Heart right ventricle (tissue), 16 donors: ENCODE measurements around the gene SOX18. TPM values are rescaled to one million over a fixed set of nuclear protein-coding genes. Genes with fewer than 3 reads are reported as not detected.
A peak's percentile ranks its signal among the peaks of the same experiment; 100 is the strongest.

Experiments used
- ATAC-seq, 8 donors: fragments of 200-7000 bp; cut with Tn5 transposase; one replicate each; pipeline ENCODE4 v1.9.1; 2020; ENCODE audit warnings: mild to moderate bottlenecking in 8 of 8, moderate library complexity in 8 of 8, moderate number of reproducible peaks in 1 of 8
- DNase-seq, 2 donors: peaks; one replicate each; pipeline ENCODE4 v3.0.0-alpha.2; 2020
- H3K27ac ChIP-seq, 10 donors: fragments of 200-600 bp; sonication (generic) in 2 of 10; one replicate each; pipeline versions ENCODE4 v1.5.0 to v1.8.0; 2020 to 2022; ENCODE audit warnings: mild to moderate bottlenecking in 3 of 10
- H3K27me3 ChIP-seq, 7 donors: fragments of 200-600 bp; one replicate each; pipeline ENCODE4 v1.8.0; 2021 to 2022; ENCODE audit warnings: mild to moderate bottlenecking in 2 of 7
- H3K36me3 ChIP-seq, 9 donors: fragments of 200-600 bp; sonication (generic) in 1 of 9; one replicate each; pipeline versions ENCODE4 v1.5.0 to v1.8.0; 2020 to 2022; ENCODE audit warnings: mild to moderate bottlenecking in 2 of 9
- H3K4me1 ChIP-seq, 9 donors: fragments of 200-600 bp; sonication (generic) in 1 of 9; one replicate each; pipeline versions ENCODE4 v1.5.0 to v1.8.0; 2020 to 2022; ENCODE audit warnings: mild to moderate bottlenecking in 4 of 9
- H3K4me3 ChIP-seq, 10 donors: fragments of 200-600 bp; sonication (generic) in 2 of 10; one replicate each; pipeline versions ENCODE4 v1.5.0 to v1.8.0; 2020 to 2022; ENCODE audit warnings: mild to moderate bottlenecking in 7 of 10, moderate library complexity in 2 of 10
- H3K9me3 ChIP-seq, 11 donors: fragments of 200-600 bp in 10 of 11; sonication (generic) in 2 of 11; one replicate each; pipeline versions ENCODE4 v1.5.0 to v1.8.0; 2013 to 2022; ENCODE audit warnings: mild to moderate bottlenecking in 2 of 11, control low read depth in 1 of 11, moderate library complexity in 1 of 11
- CTCF ChIP-seq, 9 donors: fragments of 200-600 bp; sonication (generic) in 2 of 9; IDR thresholded peaks; one replicate each; pipeline versions ENCODE4 v1.5.0 to v1.8.0; 2021 to 2022; ENCODE audit warnings: antibody characterized with exemption in 9 of 9, mild to moderate bottlenecking in 5 of 9, moderate library complexity in 1 of 9
- WGBS, 2 donors: extraction: QIAGEN DNeasy Blood & Tissue Kit; methylation state at CpG; one replicate each; pipeline ENCODE4 v1.1.7; 2013; ENCODE audit warnings: inconsistent platforms in 1 of 2; 5-methylcytosine and 5-hydroxymethylcytosine counted together
- intact Hi-C, 10 donors: fragments of 100-400 bp; cut with DNase I; formaldehyde crosslinking; loops; one replicate each; pipeline versions ENCODE4 v1.11.1 to v1.14.2; 2022
- polyA plus RNA-seq, 2 donors: library from polyadenylated mRNA; stranded (reverse); fragments of 200-250 nt; gene quantifications; one replicate each; pipeline ENCODE4 v1.2.3, GENCODE V29; 2013
- total RNA-seq, 10 donors: library from RNA; stranded (reverse); fragmentation: NEBNext Ultra II Directional in 3 of 10; extraction: Animal tissue kit (Norgen Biotek cat#: 25700) in 3 of 10; gene quantifications; one replicate each; pipeline versions ENCODE4 v1.2.1 to v1.2.4, GENCODE V29; 2021 to 2023
- donor health status: Arrhythmogenic right ventricular cardiomyopathy.
- donor health status: ischemic (EF 13 %, LVEDD 7.1; RV severe dilation, severe dysfunction).
- donor health status: healthy with polysubstance abuse.
- donor health status: DM: no; HTN: yes; CAD: no.
- donor health status: DM: no; HTN: no; CAD: no.
- donor health status: ischemic (EF 25% LVEDD 6.9; RV normal size, moderate dysfunction).
- donor health status: ischemic (EF 25% LVEDD 5.7; RV mildly dilated, moderate dysfunction).
- donor health status: healthy.
- donor health status: DM: yes; HTN: yes; CAD: no.
- donor health status: Ischemic cardiomyopathy.
- donor health status: ischemic (EF 35%, LVEDD 5.7; RV mildly dilated, moderate dysfunction).
- donor health status: nonischemic (EF 11% LVEDD 7.7; RV severe dilation, severe dysfunction).
- donor health status: DM: yes; HTN: yes; CAD: no.
- donor health status: PGD.
- donor health status: ischemic (EF 29% LVEDD 5.4; RV normal size, mild dysfunction).
- donor health status: nonischemic (EF 23%, LVEDD 6.1; RV moderate dilation, normal function).

SOX18 gene
- total and polyA plus RNA-seq, 12 donors: 23.5 to 129 (median 51.9) TPM

- Histone ChIP-seq H3K9me3 (no peaks in the 10 kb centered on the region), H3K4me3 (peak overlapping the region; percentile 55 to 78 (median 64)), H3K27me3 (peaks cover 6 to 92% (median 51%) of the 10 kb centered on the region in 7 donors), H3K27ac (peak overlapping the region; percentile 74 to 93 (median 84)), H3K36me3 (peaks cover 0 to 26% (median 5%) of the 10 kb centered on the region in 9 donors), H3K4me1 (peaks cover 0 to 41% (median 20%) of the 10 kb centered on the region in 9 donors)
- ATAC-seq (no peak), DNase-seq (no peak)
- WGBS, 2 donors: 7 to 11% methylated on average over 48 to 49 of the region's 49 CpGs
- intact Hi-C loops: no loop called here
- TF ChIP-seq CTCF (IDR thresholded peaks at IDR 0.05): no peak
Observed at GRCh38 chr20:64047968-64048401, 1.5 kb downstream of the SOX18 start.

- H3K4me3 ChIP-seq: peak overlapping the region; percentile 55 to 78 (median 64)
- TF ChIP-seq CTCF (IDR thresholded peaks at IDR 0.05): no peak
- ATAC-seq (no peak), DNase-seq (no peak)
- peaks cover 4 to 37% (median 18%) of the 10 kb centered on the region in 9 donors for H3K4me1 ChIP-seq
- 64 to 70% methylated on average over 8 of the region's 8 CpGs for WGBS, 2 donors
- peaks cover 0 to 26% (median 5%) of the 10 kb centered on the region in 9 donors for H3K36me3 ChIP-seq
- peaks cover 9 to 90% (median 56%) of the 10 kb centered on the region in 7 donors for H3K27me3 ChIP-seq
- H3K9me3 ChIP-seq: no peaks in the 10 kb centered on the region
- peak overlapping the region; percentile 74 to 93 (median 84) for H3K27ac ChIP-seq
- intact Hi-C loops: no loop called here
Observed at GRCh38 chr20:64047046-64047389, 2.4 kb downstream of the SOX18 start.

GRCh38 chr20:64045346-64046011 lies 4.0 kb downstream of the SOX18 start:
- peak overlapping the region; percentile 47 to 93 (median 84) for H3K27ac ChIP-seq
- peak overlapping the region in 7 of 10 donors; percentile 59 to 78 (median 66) for H3K4me3 ChIP-seq
- intact Hi-C loops: no loop called here
- TF ChIP-seq CTCF (IDR thresholded peaks at IDR 0.05): no peak
- DNase-seq (peak in 1 of 2 donors; percentile 64), ATAC-seq (peak in 7 of 8 donors; percentile 11 to 56 (median 24))
- H3K4me1 ChIP-seq: peaks cover 15 to 40% (median 32%) of the 10 kb centered on the region in 9 donors
- WGBS, 2 donors: 44 to 52% methylated on average over 11 of the region's 11 CpGs
- H3K36me3 ChIP-seq: peaks cover 0 to 26% (median 5%) of the 10 kb centered on the region in 9 donors
- no peaks in the 10 kb centered on the region for H3K9me3 ChIP-seq
- peaks cover 9 to 90% (median 69%) of the 10 kb centered on the region in 7 donors for H3K27me3 ChIP-seq

GRCh38 chr20:64044484-64045247 lies 4.8 kb downstream of the SOX18 start:
- WGBS, 2 donors: 55 to 61% methylated on average over 12 to 14 of the region's 14 CpGs
- H3K9me3 ChIP-seq: no peaks in the 10 kb centered on the region
- no peak for TF ChIP-seq CTCF (IDR thresholded peaks at IDR 0.05)
- H3K4me1 ChIP-seq: peaks cover 11 to 40% (median 31%) of the 10 kb centered on the region in 9 donors
- H3K4me3 ChIP-seq: peak overlapping the region in 5 of 10 donors; percentile 27 to 78 (median 66)
- peak overlapping the region; percentile 47 to 93 (median 82) for H3K27ac ChIP-seq
- intact Hi-C loops: no loop called here
- DNase-seq (peak in 1 of 2 donors; percentile 64), ATAC-seq (peak in 7 of 8 donors; percentile 10 to 60 (median 52))
- H3K27me3 ChIP-seq: peaks cover 9 to 90% (median 68%) of the 10 kb centered on the region in 7 donors
- peaks cover 0 to 26% (median 5%) of the 10 kb centered on the region in 9 donors for H3K36me3 ChIP-seq
